Endothelial cell (in vitro differentiated cells): Measurements from ENCODE around the gene NUDT6. TPM values are rescaled to one million over a fixed set of nuclear protein-coding genes. Genes with fewer than 3 reads are reported as not detected.

Experiments used
- DNase-seq: peaks from one replicate; pipeline ENCODE4 v3.0.0; 2021; ENCODE audit warnings: low spot score
- H3K27ac Mint-ChIP-seq: one replicate; pipeline ENCODE4 v1.8.0; 2021; ENCODE audit warnings: mixed read lengths, inconsistent platforms; ENCODE audit not compliant: unreplicated experiment
- H3K27me3 Mint-ChIP-seq: one replicate; pipeline ENCODE4 v1.8.0; 2021; ENCODE audit warnings: mild to moderate bottlenecking, moderate library complexity, mixed read lengths, inconsistent platforms; ENCODE audit not compliant: unreplicated experiment
- H3K36me3 Mint-ChIP-seq: one replicate; pipeline ENCODE4 v1.8.0; 2021; ENCODE audit warnings: mild to moderate bottlenecking, low read depth, mixed read lengths, inconsistent platforms; ENCODE audit not compliant: unreplicated experiment
- H3K4me1 Mint-ChIP-seq: one replicate; pipeline ENCODE4 v1.8.0; 2021; ENCODE audit warnings: mild to moderate bottlenecking, mixed read lengths, inconsistent platforms; ENCODE audit not compliant: unreplicated experiment
- H3K4me3 Mint-ChIP-seq: one replicate; pipeline ENCODE4 v1.8.0; 2021; ENCODE audit warnings: mild to moderate bottlenecking, mixed read lengths, inconsistent platforms; ENCODE audit not compliant: unreplicated experiment
- H3K9me3 Mint-ChIP-seq: one replicate; pipeline ENCODE4 v1.8.0; 2021; ENCODE audit warnings: mixed read lengths, inconsistent platforms; ENCODE audit not compliant: unreplicated experiment
- CTCF ChIP-seq: fragments of 200-600 bp; sonication (generic); IDR thresholded peaks from one replicate; pipeline ENCODE4 v1.5.0; 2021; ENCODE audit warnings: antibody characterized with exemption; ENCODE audit not compliant: unreplicated experiment
- total RNA-seq: library from RNA; stranded (reverse); fragmentation: NEBNext Ultra II Directional; extraction: Animal tissue kit (Norgen Biotek cat#: 25700); gene quantifications from one replicate; pipeline ENCODE4 v1.2.1, GENCODE V29; 2021; ENCODE audit not compliant: unreplicated experiment

Gene NUDT6
- total RNA-seq, 1 donor from 2014 or later = 6.5 TPM

- Mint-ChIP-seq H3K27ac (no peak overlapping the region), H3K36me3 (no peaks in the 10 kb centered on the region), H3K4me3 (no peak overlapping the region), H3K9me3 (no peaks in the 10 kb centered on the region), H3K27me3 (no peaks in the 10 kb centered on the region), H3K4me1 (no peaks in the 10 kb centered on the region)
- no peak for DNase-seq
- TF ChIP-seq CTCF = no peak
Measured at GRCh38 chr4:122960611-122961000, 38.2 kb upstream of the NUDT6 start.

GRCh38 chr4:122959981-122960610 lies 37.7 kb upstream of the NUDT6 start:
- DNase-seq = no peak
- no peaks in the 10 kb centered on the region for H3K27me3 Mint-ChIP-seq
- no peaks in the 10 kb centered on the region for H3K36me3 Mint-ChIP-seq
- no peaks in the 10 kb centered on the region for H3K9me3 Mint-ChIP-seq
- H3K4me1 Mint-ChIP-seq = no peaks in the 10 kb centered on the region
- no peak for TF ChIP-seq CTCF
- no peak overlapping the region for H3K27ac Mint-ChIP-seq
- H3K4me3 Mint-ChIP-seq = no peak overlapping the region

- no peak for DNase-seq
- no peaks in the 10 kb centered on the region for H3K9me3 Mint-ChIP-seq
- no peaks in the 10 kb centered on the region for H3K36me3 Mint-ChIP-seq
- TF ChIP-seq CTCF = no peak
- no peaks in the 10 kb centered on the region for H3K27me3 Mint-ChIP-seq
- H3K4me3 Mint-ChIP-seq = no peak overlapping the region
- no peak overlapping the region for H3K27ac Mint-ChIP-seq
- no peaks in the 10 kb centered on the region for H3K4me1 Mint-ChIP-seq
Measured at GRCh38 chr4:122959441-122959840, 37.0 kb upstream of the NUDT6 start.

- no peak overlapping the region for H3K27ac Mint-ChIP-seq
- no peak for DNase-seq
- no peak for TF ChIP-seq CTCF
Measured at GRCh38 chr4:122958505-122958904, 36.1 kb upstream of the NUDT6 start.

GRCh38 chr4:122953924-122954323 lies 31.5 kb upstream of the NUDT6 start:
- Mint-ChIP-seq H3K27ac (no peak overlapping the region), H3K36me3 (peaks cover 31% of the 10 kb centered on the region), H3K4me3 (no peak overlapping the region), H3K4me1 (no peaks in the 10 kb centered on the region), H3K9me3 (no peaks in the 10 kb centered on the region), H3K27me3 (no peaks in the 10 kb centered on the region)
- no peak for TF ChIP-seq CTCF
- no peak for DNase-seq

More at GRCh38 chr4:122958505-122958904, 36.1 kb upstream of the NUDT6 start:
- H3K27me3 Mint-ChIP-seq = no peaks in the 10 kb centered on the region
- H3K4me3 Mint-ChIP-seq = no peak overlapping the region
- H3K4me1 Mint-ChIP-seq = no peaks in the 10 kb centered on the region
- H3K36me3 Mint-ChIP-seq = peaks cover 8% of the 10 kb centered on the region
- H3K9me3 Mint-ChIP-seq = no peaks in the 10 kb centered on the region
